Osteoblast (primary cell): ENCODE data around the gene LMAN2. TPM values are rescaled to one million over a fixed set of nuclear protein-coding genes. Genes with fewer than 3 reads are reported as not detected.
A peak's percentile ranks its signal among the peaks of the same experiment; 100 is the strongest.

Experiments
- DNase-seq: peaks from one replicate; pipeline ENCODE4 v3.0.0; 2011; ENCODE audit warnings: low spot score, mixed read lengths; ENCODE audit not compliant: insufficient read length; ENCODE audit errors: missing footprints
- H2AFZ ChIP-seq: 2 replicates; pipeline ENCODE4 v1.6.0; 2011; ENCODE audit warnings: mild to moderate bottlenecking, low read length
- H3K27ac ChIP-seq: 2 replicates; pipeline ENCODE4 v1.5.1; 2011; ENCODE audit warnings: mild to moderate bottlenecking, low read depth, low read length, moderate library complexity
- H3K27me3 ChIP-seq: 2 replicates; pipeline ENCODE4 v1.6.0; 2012; ENCODE audit warnings: mild to moderate bottlenecking, control low read depth, inconsistent platforms, low read length, moderate library complexity; ENCODE audit not compliant: insufficient read depth
- H3K36me3 ChIP-seq: 2 replicates; pipeline ENCODE4 v1.5.1; 2011; ENCODE audit warnings: mild to moderate bottlenecking, low read length, control low read depth, moderate library complexity; ENCODE audit not compliant: insufficient read depth
- H3K4me1 ChIP-seq: 2 replicates; pipeline ENCODE4 v1.5.1; 2011; ENCODE audit warnings: mild to moderate bottlenecking, low read length, control low read depth, moderate library complexity; ENCODE audit not compliant: insufficient read depth
- H3K4me2 ChIP-seq: 2 replicates; pipeline ENCODE4 v1.6.0; 2011; ENCODE audit warnings: mild to moderate bottlenecking, low read length; ENCODE audit not compliant: insufficient read depth
- H3K4me3 ChIP-seq: fragments of 200-600 bp; sonication (generic); 3 replicates; pipeline ENCODE4 v1.5.1; 2012; ENCODE audit warnings: mild to moderate bottlenecking, low read length, inconsistent platforms; ENCODE audit not compliant: insufficient read depth
- H3K79me2 ChIP-seq: 2 replicates; pipeline ENCODE4 v1.6.0; 2012; ENCODE audit warnings: mild to moderate bottlenecking, low read length, control low read depth, inconsistent platforms; ENCODE audit not compliant: insufficient read depth
- H3K9me3 ChIP-seq: 2 replicates; pipeline ENCODE4 v1.5.1; 2011; ENCODE audit warnings: low read depth, low read length, control low read depth
- H4K20me1 ChIP-seq: 2 replicates; pipeline ENCODE4 v1.6.0; 2012; ENCODE audit warnings: mild to moderate bottlenecking, low read length, control low read depth; ENCODE audit not compliant: insufficient read depth
- total RNA-seq: library from RNA; depleted of rRNA; stranded (reverse); fragments of >200 nt; gene quantifications from 2 replicates; pipeline ENCODE4 v1.2.3, GENCODE V29; 2012
- TF ChIP-seq, protein P1 (sequence below): IDR thresholded peaks from 2 replicates; pipeline ENCODE4 v1.5.1; 2011; ENCODE audit warnings: mild to moderate bottlenecking, low read depth, low read length, moderate library complexity; ENCODE audit errors: extremely low read depth

Gene LMAN2
- total RNA-seq, 1 donor, result 356 TPM

DNA sequence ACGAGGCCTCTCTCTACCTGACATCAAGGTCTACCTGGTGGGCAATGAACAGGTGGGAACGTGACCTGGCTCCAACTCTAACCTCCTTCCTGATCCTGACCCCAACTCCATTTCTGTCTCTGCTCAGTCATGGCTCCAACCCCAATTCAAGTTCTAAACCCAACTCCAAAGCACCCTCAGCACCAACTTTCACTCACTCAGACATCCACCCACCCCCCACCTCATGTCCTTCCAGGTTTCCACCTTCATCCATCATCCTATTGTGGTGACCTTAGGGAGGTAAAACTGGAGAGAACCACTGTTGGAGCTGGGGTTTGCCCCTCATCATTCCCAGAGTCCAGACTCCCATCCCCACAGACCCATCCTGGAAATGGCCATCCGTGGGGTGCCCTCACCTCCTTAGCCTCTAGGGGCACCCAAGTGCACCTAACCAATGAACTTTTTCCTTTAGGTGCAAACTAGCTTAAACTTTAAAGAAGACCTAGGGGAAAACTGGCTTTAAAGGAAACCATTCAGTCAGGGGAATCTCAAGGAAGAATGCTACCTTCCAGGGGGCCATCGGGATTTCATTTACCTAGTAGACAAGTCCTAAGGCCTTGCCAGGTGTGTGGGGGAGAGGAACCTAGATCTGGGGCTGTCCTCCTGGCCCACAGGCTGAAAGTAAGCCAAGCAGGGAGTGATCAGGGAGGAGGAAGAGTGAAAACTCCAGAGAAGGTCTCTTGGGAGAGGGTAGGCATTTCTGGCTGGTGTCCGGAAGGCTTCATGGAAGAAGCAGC is 17.6 kb upstream of the LMAN2 start:
- DNase-seq, result peak; percentile 99
- TF ChIP-seq, protein P1, sequence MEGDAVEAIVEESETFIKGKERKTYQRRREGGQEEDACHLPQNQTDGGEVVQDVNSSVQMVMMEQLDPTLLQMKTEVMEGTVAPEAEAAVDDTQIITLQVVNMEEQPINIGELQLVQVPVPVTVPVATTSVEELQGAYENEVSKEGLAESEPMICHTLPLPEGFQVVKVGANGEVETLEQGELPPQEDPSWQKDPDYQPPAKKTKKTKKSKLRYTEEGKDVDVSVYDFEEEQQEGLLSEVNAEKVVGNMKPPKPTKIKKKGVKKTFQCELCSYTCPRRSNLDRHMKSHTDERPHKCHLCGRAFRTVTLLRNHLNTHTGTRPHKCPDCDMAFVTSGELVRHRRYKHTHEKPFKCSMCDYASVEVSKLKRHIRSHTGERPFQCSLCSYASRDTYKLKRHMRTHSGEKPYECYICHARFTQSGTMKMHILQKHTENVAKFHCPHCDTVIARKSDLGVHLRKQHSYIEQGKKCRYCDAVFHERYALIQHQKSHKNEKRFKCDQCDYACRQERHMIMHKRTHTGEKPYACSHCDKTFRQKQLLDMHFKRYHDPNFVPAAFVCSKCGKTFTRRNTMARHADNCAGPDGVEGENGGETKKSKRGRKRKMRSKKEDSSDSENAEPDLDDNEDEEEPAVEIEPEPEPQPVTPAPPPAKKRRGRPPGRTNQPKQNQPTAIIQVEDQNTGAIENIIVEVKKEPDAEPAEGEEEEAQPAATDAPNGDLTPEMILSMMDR, result peak; percentile 78

DNA sequence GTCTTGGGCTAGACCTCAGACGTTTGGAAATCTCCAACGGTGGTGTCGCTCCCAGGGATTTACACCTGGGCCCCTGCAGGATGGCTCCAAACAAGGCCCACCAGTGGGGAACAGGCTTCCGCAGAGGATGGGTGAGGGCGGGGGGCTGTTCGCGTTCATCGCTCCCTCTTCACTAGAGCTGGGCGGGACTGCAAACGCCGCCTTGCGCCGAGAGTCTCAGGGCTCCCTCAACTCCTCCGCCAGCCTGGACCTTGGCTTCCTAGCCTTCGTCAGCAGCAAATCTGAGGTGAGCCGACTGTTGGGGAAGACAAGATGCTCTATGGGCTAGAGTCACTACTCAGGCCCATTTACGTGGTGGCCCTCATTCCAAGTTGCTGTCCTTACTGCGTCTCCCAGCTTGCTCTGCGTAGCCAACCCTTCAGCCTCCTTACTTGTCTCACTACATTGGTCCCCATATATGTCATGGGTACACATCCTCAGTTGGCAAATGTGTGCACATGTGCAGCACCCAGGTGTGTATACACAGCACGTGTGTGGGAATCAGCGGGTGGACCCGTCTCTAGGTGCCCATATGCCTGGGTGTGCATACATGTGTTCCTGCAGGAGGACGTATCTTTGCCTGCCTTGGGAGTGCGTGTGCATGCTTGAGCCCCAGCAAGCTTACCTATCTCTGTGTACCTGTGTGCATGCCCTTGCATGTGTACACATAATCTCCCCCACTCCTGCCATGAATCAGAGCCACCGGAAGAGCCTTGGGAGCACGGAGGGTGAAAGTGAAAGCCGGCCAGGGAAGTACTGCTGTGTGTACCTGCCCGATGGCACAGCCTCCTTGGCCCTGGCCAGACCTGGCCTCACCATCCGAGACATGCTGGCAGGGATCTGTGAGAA is 16.8 kb upstream of the LMAN2 start:
- Histone ChIP-seq H4K20me1 (no peaks in the 10 kb centered on the region), H3K27ac (no peak overlapping the region), H3K9me3 (no peaks in the 10 kb centered on the region), H3K4me2 (no peak overlapping the region), H3K4me1 (peaks cover 13% of the 10 kb centered on the region), H2AFZ (no peak overlapping the region), H3K36me3 (no peaks in the 10 kb centered on the region), H3K79me2 (no peaks in the 10 kb centered on the region), H3K27me3 (no peaks in the 10 kb centered on the region), H3K4me3 (no peak overlapping the region)
- TF ChIP-seq, protein P1, result no peak
- DNase-seq, result peak; percentile 76

More for the DNA sequence above, 17.6 kb upstream of the LMAN2 start:
- Histone ChIP-seq H3K9me3 (no peaks in the 10 kb centered on the region), H3K4me1 (peaks cover 7% of the 10 kb centered on the region), H3K27ac (no peak overlapping the region), H3K36me3 (no peaks in the 10 kb centered on the region), H2AFZ (no peak overlapping the region), H3K27me3 (no peaks in the 10 kb centered on the region), H3K79me2 (no peaks in the 10 kb centered on the region), H3K4me2 (no peak overlapping the region), H4K20me1 (no peaks in the 10 kb centered on the region), H3K4me3 (no peak overlapping the region)

DNA sequence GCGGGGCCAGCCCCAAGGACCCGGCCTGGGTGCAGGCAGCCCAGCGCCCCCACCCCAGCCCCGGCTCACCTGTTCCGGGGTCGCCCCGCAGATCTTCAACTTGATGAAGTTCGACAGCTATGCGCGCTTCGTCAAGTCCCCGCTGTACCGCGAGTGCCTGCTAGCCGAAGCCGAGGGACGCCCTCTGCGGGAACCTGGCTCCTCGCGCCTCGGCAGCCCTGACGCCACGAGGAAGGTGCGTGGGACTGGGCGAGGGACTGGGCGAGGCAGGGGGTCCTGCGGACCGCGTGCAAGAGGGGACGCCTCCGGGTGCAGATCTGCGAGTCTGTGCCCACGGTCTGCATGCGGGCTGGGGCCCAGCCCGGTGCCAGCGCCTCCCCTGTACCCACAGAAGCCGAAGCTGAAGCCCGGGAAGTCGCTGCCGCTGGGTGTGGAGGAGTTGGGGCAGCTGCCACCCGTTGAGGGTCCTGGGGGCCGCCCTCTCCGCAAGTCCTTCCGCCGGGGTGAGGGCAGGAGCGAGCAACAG is 15.9 kb upstream of the LMAN2 start:
- Histone ChIP-seq H3K27me3 (no peaks in the 10 kb centered on the region), H2AFZ (peak overlapping the region; percentile 83), H3K36me3 (no peaks in the 10 kb centered on the region), H3K4me1 (peaks cover 13% of the 10 kb centered on the region), H3K4me2 (peak overlapping the region; percentile 76), H4K20me1 (no peaks in the 10 kb centered on the region), H3K9me3 (no peaks in the 10 kb centered on the region), H3K27ac (no peak overlapping the region), H3K4me3 (peak overlapping the region; percentile 70), H3K79me2 (no peaks in the 10 kb centered on the region)
- TF ChIP-seq, protein P1, result no peak
- no peak for DNase-seq
